DMS114 treated with DMSO at 0.1 percent for 48 hours (cell line): Measurements from ENCODE around the gene CDC45.

ENCODE experiments used
- DNase-seq: peaks from one replicate; lab custom pipeline; 2025; ENCODE audit not compliant: unreplicated experiment; lab: John Stamatoyannopoulos, UW

CDC45 gene

GRCh38 chr22:19494676-19495173, 15.0 kb downstream of the CDC45 start:
- DNase-seq: no peak

GRCh38 chr22:19495562-19496323, 16.0 kb downstream of the CDC45 start:
- DNase-seq: no peak

- DNase-seq: no peak
Observed at GRCh38 chr22:19496324-19496630, 16.6 kb downstream of the CDC45 start.

GRCh38 chr22:19497245-19497644, 17.5 kb downstream of the CDC45 start:
- no peak for DNase-seq

GRCh38 chr22:19498154-19498865, 18.6 kb downstream of the CDC45 start:
- DNase-seq: no peak

- no peak for DNase-seq
Observed at GRCh38 chr22:19498866-19499190, 19.1 kb downstream of the CDC45 start.

- DNase-seq: no peak
Observed at GRCh38 chr22:19499236-19499879, 19.6 kb downstream of the CDC45 start.

GRCh38 chr22:19499880-19500242, 20.1 kb downstream of the CDC45 start:
- no peak for DNase-seq

- no peak for DNase-seq
Observed at GRCh38 chr22:19501897-19502447, 22.3 kb downstream of the CDC45 start.

- no peak for DNase-seq
Observed at GRCh38 chr22:19503367-19503766, 23.6 kb downstream of the CDC45 start.

GRCh38 chr22:19503869-19504268, 24.1 kb downstream of the CDC45 start:
- no peak for DNase-seq

- no peak for DNase-seq
Observed at GRCh38 chr22:19504900-19505734, 25.4 kb downstream of the CDC45 start.

- DNase-seq: no peak
Observed at GRCh38 chr22:19505735-19506126, 26.0 kb downstream of the CDC45 start.

- no peak for DNase-seq
Observed at GRCh38 chr22:19506212-19506611, 26.5 kb downstream of the CDC45 start.

GRCh38 chr22:19507534-19507861, 27.8 kb downstream of the CDC45 start:
- DNase-seq: no peak

- DNase-seq: no peak
Observed at GRCh38 chr22:19508024-19508776, 28.5 kb downstream of the CDC45 start.

- DNase-seq: no peak
Observed at GRCh38 chr22:19509191-19509590, 29.5 kb downstream of the CDC45 start.

GRCh38 chr22:19509923-19510322, 30.2 kb downstream of the CDC45 start:
- DNase-seq: no peak

GRCh38 chr22:19510919-19511341, 31.2 kb downstream of the CDC45 start:
- no peak for DNase-seq

- no peak for DNase-seq
Observed at GRCh38 chr22:19513823-19514222, 34.1 kb downstream of the CDC45 start.
